Measurements from ENCODE around the gene CLDN14. TPM values are rescaled to one million over a fixed set of nuclear protein-coding genes. Genes with fewer than 3 reads are reported as not detected.
A peak's percentile ranks its signal among the peaks of the same experiment; 100 is the strongest.

Gene CLDN14
- total RNA-seq, 2 experiments from 2014 or later, result not detected

DNA sequence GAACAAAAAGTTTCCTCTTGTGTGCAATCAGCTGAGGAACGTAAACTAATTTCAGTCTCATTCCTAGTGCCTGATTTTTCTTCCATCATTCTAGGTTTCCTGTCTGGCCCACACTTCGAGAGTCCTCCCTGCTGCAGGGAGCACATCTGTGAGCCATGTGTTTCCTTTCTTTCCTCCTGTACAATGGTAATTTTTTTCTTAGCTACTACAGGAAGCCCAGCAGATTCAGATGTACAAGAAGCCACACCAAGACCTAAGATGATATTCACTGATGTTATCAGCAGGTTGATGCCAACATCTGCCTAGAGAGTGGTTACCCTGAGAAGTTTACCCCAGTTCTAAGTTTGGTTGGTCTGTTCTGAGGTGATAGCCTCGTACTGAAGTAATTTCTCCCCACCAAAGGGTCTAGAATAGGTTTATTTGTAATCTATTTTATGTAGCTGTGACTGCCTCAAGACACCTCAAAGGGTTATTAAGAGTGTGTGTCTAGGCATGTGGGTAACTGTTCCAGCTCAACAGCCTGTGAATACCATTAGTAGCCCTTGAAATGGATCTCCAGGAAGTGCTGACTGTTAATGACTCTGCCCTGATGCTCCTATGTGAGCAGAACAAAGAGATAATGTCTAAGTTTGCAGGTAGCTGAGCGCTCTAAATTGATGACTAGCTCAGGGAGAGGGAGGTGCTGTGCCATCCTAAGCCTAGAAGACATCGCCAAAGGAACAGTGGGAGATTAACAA lies 31.7 kb upstream of the CLDN14 start:
- H3K27me3 Mint-ChIP-seq (ENCODE audit: low read depth), result peaks cover 3% of the 10 kb centered on the region
- CTCF ChIA-PET, result no interaction called here
- no peak overlapping the region for H3K27ac Mint-ChIP-seq
- H3K9me3 Mint-ChIP-seq (ENCODE audit: insufficient read depth), result no peaks in the 10 kb centered on the region
- peaks cover 3% of the 10 kb centered on the region for H3K4me1 Mint-ChIP-seq (ENCODE audit: low read depth)
- ATAC-seq (no peak), DNase-seq (no peak)
- no peaks in the 10 kb centered on the region for H3K36me3 Mint-ChIP-seq (ENCODE audit: low read depth)
- no peak overlapping the region for H3K4me3 Mint-ChIP-seq
- POLR2A ChIA-PET, result no interaction called here

DNA sequence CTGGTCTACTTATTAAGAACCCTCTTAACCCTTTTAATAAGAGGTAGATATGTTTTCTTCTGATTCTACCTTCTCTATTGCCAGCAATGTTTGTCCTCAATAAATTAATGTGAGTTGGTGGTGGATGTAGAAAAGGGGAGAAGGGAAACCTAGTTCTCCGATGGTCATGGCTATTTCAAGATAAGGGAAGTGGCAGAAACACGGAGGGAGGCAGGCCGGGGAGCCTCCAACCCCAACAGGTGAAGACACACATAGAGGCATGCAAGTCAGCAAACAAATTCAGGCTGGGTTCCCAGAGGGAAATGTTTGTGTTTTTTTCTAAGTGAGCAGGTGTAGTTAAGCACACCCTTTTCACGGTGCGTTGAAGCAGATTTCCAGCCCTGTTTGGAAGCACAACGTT lies 31.0 kb upstream of the CLDN14 start:
- H3K4me1 Mint-ChIP-seq (ENCODE audit: low read depth), result peaks cover 3% of the 10 kb centered on the region
- no peaks in the 10 kb centered on the region for H3K36me3 Mint-ChIP-seq (ENCODE audit: low read depth)
- H3K4me3 Mint-ChIP-seq, result no peak overlapping the region
- POLR2A ChIA-PET, result no interaction called here
- H3K9me3 Mint-ChIP-seq (ENCODE audit: insufficient read depth), result no peaks in the 10 kb centered on the region
- no peak overlapping the region for H3K27ac Mint-ChIP-seq
- H3K27me3 Mint-ChIP-seq (ENCODE audit: low read depth), result peaks cover 3% of the 10 kb centered on the region
- no peak for ATAC-seq
- CTCF ChIA-PET, result no interaction called here
- no peak for DNase-seq

DNA sequence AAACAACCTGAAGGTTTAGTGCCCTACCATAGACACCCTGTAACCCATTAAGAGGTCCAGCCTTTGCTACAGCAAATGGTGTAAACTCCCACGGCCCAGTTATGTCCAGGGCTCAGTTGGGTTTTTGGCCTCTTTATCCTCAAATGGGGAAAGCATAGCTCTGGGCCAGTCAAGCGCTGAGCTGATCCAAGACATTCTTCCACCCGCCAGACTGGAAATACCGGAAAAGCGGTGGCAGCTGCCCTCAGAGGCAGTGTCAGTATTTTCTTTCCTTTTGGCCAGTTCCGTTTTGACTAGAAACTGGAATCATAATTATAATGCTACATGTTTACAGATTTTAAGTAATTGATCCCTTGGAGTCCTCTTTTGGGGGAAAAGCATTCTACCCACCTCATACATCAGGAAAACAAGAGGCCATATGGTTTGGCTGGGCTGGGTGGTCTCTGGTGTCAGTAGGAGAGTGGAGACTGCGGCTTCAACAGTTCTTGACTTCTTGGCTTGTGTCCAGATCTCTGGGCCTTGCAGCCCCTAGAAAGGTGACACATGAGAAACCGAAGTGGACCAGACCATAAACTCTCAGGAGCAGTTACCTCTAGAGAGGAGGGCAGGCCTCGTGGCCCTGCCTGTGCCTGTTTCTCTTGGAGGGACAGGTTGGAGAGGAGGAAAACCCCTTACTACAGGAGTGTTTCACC lies 30.2 kb upstream of the CLDN14 start:
- Mint-ChIP-seq H3K27me3 (ENCODE audit: low read depth) (peaks cover 3% of the 10 kb centered on the region), H3K9me3 (ENCODE audit: insufficient read depth) (no peaks in the 10 kb centered on the region), H3K36me3 (ENCODE audit: low read depth) (no peaks in the 10 kb centered on the region), H3K4me3 (no peak overlapping the region), H3K27ac (no peak overlapping the region), H3K4me1 (ENCODE audit: low read depth) (peaks cover 3% of the 10 kb centered on the region)
- no peak for ATAC-seq
- POLR2A ChIA-PET, result interaction anchor here (0.6 kb wide), 1 partner anchor 441 kb away, joined by 3 read pairs; no protein-coding TSS in a partner anchor
- DNase-seq, result no peak
- CTCF ChIA-PET, result no interaction called here

DNA sequence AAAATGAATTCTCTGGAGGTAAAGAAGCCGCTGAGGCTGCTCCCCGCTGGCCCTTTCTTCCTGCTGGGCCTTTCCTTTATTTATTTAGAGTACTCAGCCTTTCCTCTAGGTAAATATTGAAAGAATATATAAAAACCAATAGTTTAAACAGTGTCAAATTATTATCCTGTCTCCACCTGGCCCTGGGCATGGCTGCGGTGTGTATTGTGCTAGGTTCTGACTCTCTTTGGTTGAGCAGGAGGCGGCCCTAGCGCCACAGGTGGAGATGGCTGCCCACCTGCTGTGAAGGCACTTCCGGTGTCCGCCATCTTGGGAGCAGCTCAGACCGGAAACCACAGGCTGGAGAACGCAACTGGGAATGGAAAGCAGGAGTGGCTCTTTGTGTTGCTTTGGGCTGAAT lies 29.0 kb upstream of the CLDN14 start:
- Mint-ChIP-seq H3K4me3 (no peak overlapping the region), H3K9me3 (ENCODE audit: insufficient read depth) (no peaks in the 10 kb centered on the region), H3K4me1 (ENCODE audit: low read depth) (peaks cover 3% of the 10 kb centered on the region), H3K27ac (no peak overlapping the region), H3K27me3 (ENCODE audit: low read depth) (peaks cover 6% of the 10 kb centered on the region), H3K36me3 (ENCODE audit: low read depth) (no peaks in the 10 kb centered on the region)
- POLR2A ChIA-PET, result no interaction called here
- ATAC-seq (no peak), DNase-seq (no peak)
- CTCF ChIA-PET, result no interaction called here

DNA sequence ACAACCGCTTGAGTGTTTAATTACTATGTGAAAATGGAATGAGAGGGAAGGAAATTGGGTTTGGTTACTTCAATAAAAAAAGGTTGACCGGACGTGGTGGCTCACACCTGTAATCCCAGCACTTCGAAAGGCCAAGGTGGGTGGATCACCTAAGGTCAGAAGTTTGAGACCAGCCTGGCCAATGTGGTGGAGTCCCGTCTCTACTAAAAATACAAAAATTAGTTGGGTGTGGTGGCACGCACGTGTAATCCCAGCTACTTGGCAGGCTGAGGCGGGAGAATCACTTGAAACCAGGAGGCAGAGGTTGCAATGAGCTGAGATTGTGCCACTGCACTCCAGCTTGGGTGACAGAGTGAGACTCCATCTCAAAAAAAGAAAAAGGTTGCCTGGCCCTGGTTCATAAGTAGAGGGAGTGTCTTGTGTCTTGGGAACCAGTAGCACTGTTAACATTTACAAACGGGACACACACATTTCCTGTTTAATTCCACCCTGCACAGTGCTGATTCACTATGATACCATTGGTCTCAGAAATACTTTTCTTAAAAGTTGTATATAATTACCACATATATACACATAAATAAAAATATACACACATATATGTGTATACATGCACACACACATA lies 27.6 kb upstream of the CLDN14 start:
- ChIA-PET CTCF (no interaction called here), POLR2A (interaction anchor here (0.6 kb wide), 2 partner anchors 80 to 98 kb away, joined by 3 read pairs; no protein-coding TSS in a partner anchor)
- H3K27me3 Mint-ChIP-seq (ENCODE audit: low read depth), result peaks cover 7% of the 10 kb centered on the region
- peaks cover 3% of the 10 kb centered on the region for H3K4me1 Mint-ChIP-seq (ENCODE audit: low read depth)
- no peaks in the 10 kb centered on the region for H3K36me3 Mint-ChIP-seq (ENCODE audit: low read depth)
- DNase-seq (no peak), ATAC-seq (no peak)
- no peak overlapping the region for H3K4me3 Mint-ChIP-seq
- no peak overlapping the region for H3K27ac Mint-ChIP-seq
- H3K9me3 Mint-ChIP-seq (ENCODE audit: insufficient read depth), result no peaks in the 10 kb centered on the region

DNA sequence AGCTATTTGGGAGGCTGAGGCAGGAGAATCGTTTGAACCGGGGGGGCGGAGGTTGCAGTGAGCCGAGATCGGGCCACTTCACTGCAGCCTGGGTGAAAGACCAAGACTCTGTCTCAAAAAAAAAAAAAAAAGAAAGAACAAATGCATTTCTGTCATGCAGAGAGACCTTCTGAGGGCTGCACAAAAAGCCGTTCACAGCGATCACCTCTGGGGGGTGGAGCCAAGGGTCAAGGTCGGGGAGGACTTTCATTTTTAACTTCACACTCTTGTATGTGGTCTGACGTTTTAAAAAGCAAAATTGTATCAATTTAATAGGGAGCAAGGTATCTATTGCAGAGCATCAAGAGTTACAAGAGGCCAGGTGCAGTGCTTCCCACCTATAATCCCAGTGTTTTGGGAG lies 26.6 kb upstream of the CLDN14 start:
- peaks cover 5% of the 10 kb centered on the region for H3K27me3 Mint-ChIP-seq (ENCODE audit: low read depth)
- H3K4me3 Mint-ChIP-seq, result no peak overlapping the region
- no peaks in the 10 kb centered on the region for H3K9me3 Mint-ChIP-seq (ENCODE audit: insufficient read depth)
- ChIA-PET POLR2A (no interaction called here), CTCF (no interaction called here)
- no peak overlapping the region for H3K27ac Mint-ChIP-seq
- ATAC-seq (no peak), DNase-seq (no peak)
- peaks cover 2% of the 10 kb centered on the region for H3K4me1 Mint-ChIP-seq (ENCODE audit: low read depth)
- no peaks in the 10 kb centered on the region for H3K36me3 Mint-ChIP-seq (ENCODE audit: low read depth)

DNA sequence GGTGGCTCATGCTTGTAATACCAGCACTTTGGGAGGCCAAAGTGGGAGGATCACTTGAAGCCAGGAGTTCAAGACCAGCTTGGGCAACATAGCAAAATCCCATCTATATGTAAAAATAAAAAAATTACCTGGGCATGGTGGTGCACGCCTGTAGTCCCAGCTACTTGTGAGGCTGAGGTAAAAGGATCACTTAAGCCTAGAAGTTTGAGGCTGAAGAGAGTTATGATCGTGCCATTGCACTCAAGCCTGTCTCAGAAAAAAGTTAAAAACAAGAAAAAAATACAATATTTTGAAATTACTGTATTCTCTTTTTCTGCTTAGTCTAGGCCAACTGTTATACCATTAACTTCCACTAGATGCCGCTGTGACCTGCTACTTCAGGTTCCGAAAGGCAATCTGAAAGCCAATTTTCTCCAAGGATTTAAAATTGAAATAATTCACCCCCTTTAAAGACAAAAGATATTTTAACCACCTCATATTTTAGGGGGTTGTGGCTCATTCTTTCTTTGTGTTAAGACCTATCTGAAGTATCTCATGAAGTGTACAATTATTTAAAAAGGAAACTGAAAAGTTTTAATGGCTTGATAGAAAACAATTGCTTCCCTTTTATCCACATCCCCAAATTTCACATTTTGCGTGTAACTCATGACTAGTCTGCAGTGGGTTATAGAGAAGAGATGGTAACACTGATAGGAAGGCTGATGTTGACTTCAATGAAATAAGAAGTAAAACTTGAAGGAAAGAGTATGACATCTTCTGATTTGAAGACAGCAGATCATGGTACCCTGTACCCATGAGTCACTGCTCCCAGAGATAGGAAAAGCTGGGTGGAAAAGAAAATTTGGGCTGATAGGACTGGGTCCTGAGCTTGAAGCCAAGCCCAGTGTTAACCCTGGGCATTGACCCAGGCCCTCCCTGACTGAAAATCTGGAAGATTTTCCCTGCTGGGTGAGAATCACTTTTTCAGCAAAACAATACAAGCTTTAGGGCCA lies 24.4 kb upstream of the CLDN14 start:
- POLR2A ChIA-PET, result no interaction called here
- ATAC-seq (no peak), DNase-seq (peak; percentile 56)
- H3K9me3 Mint-ChIP-seq (ENCODE audit: insufficient read depth), result no peaks in the 10 kb centered on the region
- H3K4me1 Mint-ChIP-seq (ENCODE audit: low read depth), result no peaks in the 10 kb centered on the region
- no peaks in the 10 kb centered on the region for H3K36me3 Mint-ChIP-seq (ENCODE audit: low read depth)
- H3K27me3 Mint-ChIP-seq (ENCODE audit: low read depth), result peaks cover 5% of the 10 kb centered on the region
- H3K4me3 Mint-ChIP-seq, result no peak overlapping the region
- CTCF ChIA-PET, result interaction anchor here (0.7 to 2.0 kb wide), 6 partner anchors 9 to 506 kb away, joined by 3 to 4 read pairs (median 3); no protein-coding TSS in a partner anchor
- no peak overlapping the region for H3K27ac Mint-ChIP-seq

DNA sequence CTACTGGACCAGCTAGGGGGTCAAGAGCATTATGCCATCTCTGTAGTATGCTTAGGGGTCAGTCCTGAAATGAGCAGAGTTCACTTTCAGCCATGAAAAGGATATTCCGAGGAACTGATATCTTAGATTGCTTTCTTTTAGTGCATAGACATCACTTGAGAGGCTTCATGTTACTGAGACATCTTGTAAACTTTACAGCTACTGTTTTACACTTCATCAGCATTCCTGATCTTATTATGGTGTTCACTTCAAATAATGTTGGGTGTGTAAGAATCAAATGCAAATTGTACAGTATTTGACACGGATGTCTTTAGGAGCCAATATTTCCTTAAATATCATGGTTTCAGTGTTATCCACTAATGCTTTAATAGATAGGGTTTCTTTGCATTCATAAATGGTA lies 22.4 kb upstream of the CLDN14 start:
- no peak for ATAC-seq
- Mint-ChIP-seq H3K4me1 (ENCODE audit: low read depth) (no peaks in the 10 kb centered on the region), H3K4me3 (no peak overlapping the region), H3K27me3 (ENCODE audit: low read depth) (peaks cover 5% of the 10 kb centered on the region), H3K9me3 (ENCODE audit: insufficient read depth) (no peaks in the 10 kb centered on the region), H3K27ac (no peak overlapping the region), H3K36me3 (ENCODE audit: low read depth) (no peaks in the 10 kb centered on the region)
- no peak for DNase-seq
- CTCF ChIA-PET, result interaction anchor here (0.7 to 1.3 kb wide), 4 partner anchors 80 to 355 kb away, joined by 3 read pairs; no protein-coding TSS in a partner anchor
- POLR2A ChIA-PET, result no interaction called here

DNA sequence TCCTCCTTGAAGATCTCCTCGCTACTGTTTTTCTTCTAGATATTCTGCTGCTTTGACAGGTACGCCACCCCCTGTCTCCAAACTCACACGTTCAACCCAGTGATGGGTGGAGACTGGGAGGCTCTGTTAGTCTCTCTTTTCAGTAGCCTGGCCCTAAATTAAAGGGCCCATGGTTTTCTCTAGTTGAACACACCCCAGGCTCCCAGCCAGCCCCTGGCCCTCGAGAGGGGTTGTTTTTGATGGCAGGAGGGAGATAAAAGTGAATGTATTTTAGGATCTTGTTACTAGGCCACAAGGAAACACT lies 21.6 kb upstream of the CLDN14 start:
- Mint-ChIP-seq H3K27me3 (ENCODE audit: low read depth) (peaks cover 5% of the 10 kb centered on the region), H3K27ac (no peak overlapping the region), H3K9me3 (ENCODE audit: insufficient read depth) (no peaks in the 10 kb centered on the region), H3K36me3 (ENCODE audit: low read depth) (no peaks in the 10 kb centered on the region), H3K4me3 (no peak overlapping the region), H3K4me1 (ENCODE audit: low read depth) (no peaks in the 10 kb centered on the region)
- ChIA-PET CTCF (interaction anchor here (0.8 kb wide), 1 partner anchor 353 kb away, joined by 3 read pairs; no protein-coding TSS in a partner anchor), POLR2A (no interaction called here)
- no peak for DNase-seq
- no peak for ATAC-seq

DNA sequence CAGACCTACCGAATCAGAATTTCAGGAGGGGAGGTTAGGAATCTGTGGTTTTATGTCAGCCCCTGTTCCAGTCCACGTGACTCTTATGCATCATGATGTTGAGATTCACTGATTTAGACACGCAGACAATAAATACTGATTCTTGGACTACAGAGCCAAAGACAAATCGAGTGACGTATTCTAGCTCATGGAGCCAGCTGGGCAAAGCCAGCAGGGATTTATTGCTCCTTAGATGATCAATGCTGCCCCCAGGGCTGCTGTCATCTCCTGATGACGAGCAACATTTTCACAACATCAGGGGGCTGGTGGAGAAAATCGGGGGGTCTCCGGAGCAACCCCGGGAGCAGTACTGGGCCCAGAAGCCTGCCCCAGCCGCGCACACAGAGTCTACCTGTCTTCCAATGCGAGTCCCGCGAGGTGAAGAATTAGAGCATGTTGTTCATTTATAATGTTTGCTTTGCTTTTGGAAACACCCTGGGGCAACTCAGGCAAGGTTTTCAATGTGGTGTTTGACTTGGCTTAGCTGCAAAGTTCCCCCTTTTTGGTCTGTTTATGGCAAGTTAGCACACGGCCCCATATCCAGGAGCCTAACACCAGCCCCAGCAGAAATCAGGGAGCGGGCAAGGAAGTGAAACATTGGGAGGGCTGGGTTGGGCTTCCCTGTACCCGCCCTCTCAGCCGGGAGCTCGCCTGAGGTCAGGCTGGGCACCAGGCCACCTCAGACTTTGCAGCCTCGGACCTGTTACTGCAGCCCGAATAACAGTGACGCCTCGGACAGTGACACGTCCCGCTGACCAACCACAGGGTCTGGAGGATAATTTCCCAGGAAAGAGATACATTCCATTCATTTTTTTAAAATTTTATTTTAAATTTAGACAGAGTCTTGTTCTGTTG lies 19.9 kb upstream of the CLDN14 start:
- Mint-ChIP-seq H3K27me3 (ENCODE audit: low read depth) (peaks cover 5% of the 10 kb centered on the region), H3K4me1 (ENCODE audit: low read depth) (no peaks in the 10 kb centered on the region), H3K4me3 (no peak overlapping the region), H3K9me3 (ENCODE audit: insufficient read depth) (no peaks in the 10 kb centered on the region), H3K27ac (no peak overlapping the region), H3K36me3 (ENCODE audit: low read depth) (no peaks in the 10 kb centered on the region)
- ATAC-seq, result no peak
- POLR2A ChIA-PET, result no interaction called here
- no peak for DNase-seq
- CTCF ChIA-PET, result no interaction called here

DNA sequence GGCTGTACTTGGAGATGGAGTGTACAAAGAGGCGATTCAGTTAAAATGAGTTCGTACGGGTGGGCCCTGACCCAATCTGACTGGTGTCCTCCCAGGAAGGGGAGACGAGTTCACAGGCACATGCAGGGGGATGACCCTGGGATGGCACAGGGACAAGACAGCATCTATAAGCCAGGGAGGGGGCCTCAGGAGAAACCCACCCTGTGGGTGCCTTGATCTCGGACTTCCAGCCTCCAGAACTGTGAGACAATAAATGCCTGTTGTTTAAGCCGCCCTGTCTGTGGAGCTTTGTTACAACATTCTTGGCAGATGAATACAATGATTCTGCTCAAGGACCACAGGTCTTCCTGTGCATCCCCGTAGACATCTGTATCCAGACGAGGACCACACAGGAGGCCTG lies 14.6 kb upstream of the CLDN14 start:
- CTCF ChIA-PET, result no interaction called here
- ATAC-seq (no peak), DNase-seq (no peak)
- H3K36me3 Mint-ChIP-seq (ENCODE audit: low read depth), result no peaks in the 10 kb centered on the region
- H3K4me3 Mint-ChIP-seq, result no peak overlapping the region
- H3K27me3 Mint-ChIP-seq (ENCODE audit: low read depth), result no peaks in the 10 kb centered on the region
- no peak overlapping the region for H3K27ac Mint-ChIP-seq
- POLR2A ChIA-PET, result no interaction called here
- H3K9me3 Mint-ChIP-seq (ENCODE audit: insufficient read depth), result no peaks in the 10 kb centered on the region
- no peaks in the 10 kb centered on the region for H3K4me1 Mint-ChIP-seq (ENCODE audit: low read depth)

All from activated CD8-positive, alpha-beta T cell treated with anti-CD3 and anti-CD28 coated beads, Interleukin-2, amount 10 ng/mL, durations not matched to agents 7 days and 5 days (primary cell).